H9 (cell line): ENCODE results near the gene LIN9. TPM values are rescaled to one million over a fixed set of nuclear protein-coding genes. Genes with fewer than 3 reads are reported as not detected.

Experiments used
- DNase-seq: peaks from one replicate; pipeline ENCODE4 v3.0.0-alpha.2; 2017
- H2AFZ ChIP-seq: one replicate; pipeline ENCODE4 v1.6.1; 2013; ENCODE audit warnings: mild to moderate bottlenecking, low read length, control low read depth, moderate library complexity
- H2AK5ac ChIP-seq: 2 replicates; pipeline ENCODE4 v1.6.1; 2013; ENCODE audit warnings: low read length, control low read depth, mixed read lengths; ENCODE audit not compliant: insufficient read length
- H2BK120ac ChIP-seq: one replicate; pipeline ENCODE4 v1.6.1; 2013; ENCODE audit warnings: low read depth, mild to moderate bottlenecking, low read length, control low read depth, inconsistent platforms; ENCODE audit not compliant: poor library complexity, severe bottlenecking
- H2BK12ac ChIP-seq: 2 replicates; pipeline ENCODE4 v1.6.1; 2013; ENCODE audit warnings: low read length, control low read depth, mixed read lengths, low read depth; ENCODE audit not compliant: insufficient read length
- H2BK15ac ChIP-seq: 2 replicates; pipeline ENCODE4 v1.6.1; 2013; ENCODE audit warnings: low read depth, low read length, control low read depth
- H2BK20ac ChIP-seq: one replicate; pipeline ENCODE4 v1.6.1; 2013; ENCODE audit warnings: low read depth, mild to moderate bottlenecking, low read length, control low read depth, inconsistent platforms; ENCODE audit not compliant: poor library complexity, severe bottlenecking
- H2BK5ac ChIP-seq: 2 replicates; pipeline ENCODE4 v1.6.1; 2013; ENCODE audit warnings: low read length, control low read depth, mixed read lengths; ENCODE audit not compliant: insufficient read length
- H3K14ac ChIP-seq: 2 replicates; pipeline ENCODE4 v1.6.1; 2013; ENCODE audit warnings: low read length, control low read depth; ENCODE audit not compliant: insufficient read depth
- H3K18ac ChIP-seq: 2 replicates; pipeline ENCODE4 v1.6.1; 2013; ENCODE audit warnings: low read depth, mild to moderate bottlenecking, mixed read lengths, low read length, control low read depth; ENCODE audit not compliant: insufficient read length
- H3K23ac ChIP-seq: 2 replicates; pipeline ENCODE4 v1.6.1; 2013; ENCODE audit warnings: low read length, control low read depth, mixed read lengths, low read depth; ENCODE audit not compliant: insufficient read length
- H3K23me2 ChIP-seq: 2 replicates; pipeline ENCODE4 v1.6.1; 2013; ENCODE audit warnings: low read depth, mild to moderate bottlenecking, mixed read lengths, low read length, control low read depth; ENCODE audit not compliant: insufficient read length, poor library complexity, severe bottlenecking
- H3K27ac ChIP-seq: 2 replicates; pipeline ENCODE4 v1.5.1; 2013; ENCODE audit warnings: low read length, control low read depth, mixed read lengths, low read depth; ENCODE audit not compliant: insufficient read length
- H3K27me3 ChIP-seq: 2 replicates; pipeline ENCODE4 v1.6.1; 2013; ENCODE audit warnings: low read length, control low read depth, inconsistent platforms; ENCODE audit not compliant: insufficient read depth
- H3K4ac ChIP-seq: 2 replicates; pipeline ENCODE4 v1.6.1; 2013; ENCODE audit warnings: low read depth, mild to moderate bottlenecking, control low read depth, inconsistent platforms, low read length, moderate library complexity
- H3K4me1 ChIP-seq: 2 replicates; pipeline ENCODE4 v1.6.1; 2013; ENCODE audit warnings: low read length, control low read depth, inconsistent platforms; ENCODE audit not compliant: insufficient read depth
- H3K4me2 ChIP-seq: 2 replicates; pipeline ENCODE4 v1.6.1; 2013; ENCODE audit warnings: low read length, control low read depth, mixed read lengths; ENCODE audit not compliant: insufficient read length, insufficient read depth
- H3K56ac ChIP-seq: 2 replicates; pipeline ENCODE4 v1.6.1; 2013; ENCODE audit warnings: low read depth, mild to moderate bottlenecking, mixed read lengths, low read length, control low read depth; ENCODE audit not compliant: insufficient read length
- H3K79me1 ChIP-seq: 2 replicates; pipeline ENCODE4 v1.6.1; 2013; ENCODE audit warnings: low read depth, mild to moderate bottlenecking, moderate library complexity, low read length, control low read depth, inconsistent platforms; ENCODE audit not compliant: insufficient read depth, poor library complexity, severe bottlenecking
- H3K79me2 ChIP-seq: 2 replicates; pipeline ENCODE4 v1.6.1; 2013; ENCODE audit warnings: low read length, control low read depth, inconsistent platforms; ENCODE audit not compliant: insufficient read depth
- H3K9ac ChIP-seq: 2 replicates; pipeline ENCODE4 v1.6.1; 2013; ENCODE audit warnings: low read length, control low read depth, mixed read lengths; ENCODE audit not compliant: insufficient read length; ENCODE audit errors: extremely low read depth
- H3K9me3 ChIP-seq: one replicate; pipeline ENCODE4 v1.6.1; 2013; ENCODE audit warnings: low read depth, low read length, inconsistent platforms; ENCODE audit not compliant: control insufficient read depth
- H3T11ph ChIP-seq: one replicate; pipeline ENCODE4 v1.6.1; 2013; ENCODE audit warnings: mild to moderate bottlenecking, low read length, control low read depth, inconsistent platforms
- H4K20me1 ChIP-seq: one replicate; pipeline ENCODE4 v1.6.1; 2013; ENCODE audit not compliant: control insufficient read depth, insufficient read length, insufficient read depth
- H4K5ac ChIP-seq: 2 replicates; pipeline ENCODE4 v1.6.1; 2013; ENCODE audit warnings: low read depth, mild to moderate bottlenecking, mixed read lengths, low read length, control low read depth; ENCODE audit not compliant: insufficient read length
- H4K8ac ChIP-seq: replicated peaks from 2 replicates; pipeline ENCODE4 v1.6.1; 2013; ENCODE audit warnings: low read length, control low read depth, mixed read lengths, low read depth; ENCODE audit not compliant: insufficient read length
- H4K91ac ChIP-seq: 2 replicates; pipeline ENCODE4 v1.6.1; 2013; ENCODE audit warnings: low read depth, mild to moderate bottlenecking, moderate library complexity, mixed read lengths, low read length, control low read depth; ENCODE audit not compliant: insufficient read length
- H3K27ac Mint-ChIP-seq, 3 experiments: 2 replicates in 2 of 3; 3 replicates in 1 of 3; pipeline ENCODE4 v1.8.0; 2020 to 2021; ENCODE audit warnings: mixed read lengths in 3 of 3, mild to moderate bottlenecking in 1 of 3, moderate library complexity in 1 of 3
- H3K27me3 Mint-ChIP-seq: 2 replicates; pipeline ENCODE4 v1.8.0; 2021; ENCODE audit warnings: low read depth, mild to moderate bottlenecking, moderate library complexity, mixed read lengths
- H3K36me3 Mint-ChIP-seq, 3 experiments: 2 replicates in 2 of 3; 3 replicates in 1 of 3; pipeline ENCODE4 v1.8.0; 2020 to 2021; ENCODE audit warnings: low read depth in 3 of 3, mixed read lengths in 3 of 3; ENCODE audit not compliant: insufficient read depth in 1 of 3
- H3K4me1 Mint-ChIP-seq, 2 experiments: 2 replicates each; pipeline ENCODE4 v1.8.0; 2020; ENCODE audit warnings: mixed read lengths in 2 of 2
- H3K4me3 Mint-ChIP-seq, 2 experiments: 2 replicates in 1 of 2; 3 replicates in 1 of 2; pipeline ENCODE4 v1.8.0; 2020 to 2021; ENCODE audit warnings: mild to moderate bottlenecking in 2 of 2, mixed read lengths in 2 of 2, moderate library complexity in 1 of 2
- H3K9me3 Mint-ChIP-seq, 2 experiments: 2 replicates in 1 of 2; 3 replicates in 1 of 2; pipeline ENCODE4 v1.8.0; 2020; ENCODE audit warnings: mild to moderate bottlenecking in 2 of 2, mixed read lengths in 2 of 2, moderate library complexity in 1 of 2
- CTCF ChIP-seq: fragments of 200-600 bp; sonication (generic); conservative IDR thresholded peaks from 3 replicates; pipeline ENCODE4 v1.8.0; 2021; ENCODE audit warnings: antibody characterized with exemption, mild to moderate bottlenecking
- WGBS: extraction: QIAGEN DNeasy Blood & Tissue Kit; methylation state at CpG from one replicate; pipeline ENCODE4 v1.1.7; 2013; ENCODE audit warnings: missing lambda C conversion rate, low lambda C conversion rate, mixed read lengths; ENCODE audit not compliant: insufficient read length; ENCODE audit errors: extremely low coverage; 5-methylcytosine and 5-hydroxymethylcytosine counted together
- total RNA-seq: library from RNA; stranded (reverse); gene quantifications from 2 replicates; pipeline ENCODE4 v1.2.1, GENCODE V29; 2021

The LIN9 gene
- total RNA-seq, 1 experiment from 2014 or later = 9.5 TPM

DNA sequence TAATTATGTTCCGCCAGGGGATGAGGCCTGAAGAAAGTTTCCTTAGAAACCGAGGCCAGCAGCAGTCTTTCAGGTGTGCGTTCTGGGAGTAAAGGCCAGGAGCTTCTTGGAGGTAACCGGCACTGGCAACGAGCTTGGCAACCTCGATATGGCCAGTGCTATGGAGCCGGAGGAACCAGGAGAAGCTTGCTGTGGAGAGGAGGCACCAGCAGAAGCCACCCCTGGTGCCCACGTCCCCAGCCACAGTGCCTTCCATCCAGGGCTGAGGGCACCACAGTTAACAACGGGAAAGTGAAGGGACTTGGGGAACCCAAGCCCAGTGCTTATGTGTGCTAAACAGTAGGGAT, 41.5 kb upstream of the LIN9 start:
- H3K9me3 ChIP-seq = no peaks in the 10 kb centered on the region
- H3K36me3 Mint-ChIP-seq = peaks cover 0 to 4% (median 2%) of the 10 kb centered on the region in 3 experiments; a peak in 3 of 7 replicates

More for the DNA sequence above, 41.5 kb upstream of the LIN9 start:
- Histone ChIP-seq H2BK5ac (no peak overlapping the region), H2BK120ac (no peak overlapping the region), H2AK5ac (no peak overlapping the region), H3K9ac (no peak overlapping the region), H3K56ac (no peak overlapping the region), H3K23ac (no peak overlapping the region), H3K23me2 (no peaks in the 10 kb centered on the region), H3K4me2 (no peak overlapping the region), H3K27me3 (no peaks in the 10 kb centered on the region), H2BK15ac (no peak overlapping the region), H3K27ac (no peak overlapping the region), H4K5ac (no peak overlapping the region), H4K91ac (no peak overlapping the region), H2AFZ (no peak overlapping the region), H2BK20ac (no peak overlapping the region), H3K79me2 (no peaks in the 10 kb centered on the region), H3K4ac (no peak overlapping the region), H3K18ac (no peak overlapping the region), H3K79me1 (no peaks in the 10 kb centered on the region), H3K4me1 (no peaks in the 10 kb centered on the region; the same call in 1 of the 2 replicates), H4K20me1 (no peaks in the 10 kb centered on the region), H2BK12ac (no peak overlapping the region), H3T11ph (no peak overlapping the region), H4K8ac (no peak overlapping the region), H3K14ac (no peak overlapping the region; the same call in 1 of the 2 replicates)
- H3K4me1 Mint-ChIP-seq = peaks cover 7 to 12% of the 10 kb centered on the region in 2 experiments; a peak in 3 of 4 replicates
- DNase-seq = no peak
- no peak for TF ChIP-seq CTCF
- no peaks in the 10 kb centered on the region for H3K27me3 Mint-ChIP-seq
- H3K9me3 Mint-ChIP-seq = no peaks in the 10 kb centered on the region
- no CpG with 5 or more reads among the region's 9 CpGs for WGBS
- H3K4me3 Mint-ChIP-seq = no peak overlapping the region
- no peak overlapping the region; a peak in 1 of 7 replicates for H3K27ac Mint-ChIP-seq
